C4-2B (cell line): ENCODE measurements around the gene RETREG2.

ENCODE experiments used
- ZFX ChIP-seq: fragments of 450-650 bp; IDR thresholded peaks from 2 replicates; pipeline ENCODE4 v1.6.1; 2017
- TF ChIP-seq, protein P1 (sequence below): fragments of 450-650 bp; conservative IDR thresholded peaks from 2 replicates; pipeline ENCODE4 v1.5.1; 2017; ENCODE audit warnings: mild to moderate bottlenecking

- TF ChIP-seq, protein P1, sequence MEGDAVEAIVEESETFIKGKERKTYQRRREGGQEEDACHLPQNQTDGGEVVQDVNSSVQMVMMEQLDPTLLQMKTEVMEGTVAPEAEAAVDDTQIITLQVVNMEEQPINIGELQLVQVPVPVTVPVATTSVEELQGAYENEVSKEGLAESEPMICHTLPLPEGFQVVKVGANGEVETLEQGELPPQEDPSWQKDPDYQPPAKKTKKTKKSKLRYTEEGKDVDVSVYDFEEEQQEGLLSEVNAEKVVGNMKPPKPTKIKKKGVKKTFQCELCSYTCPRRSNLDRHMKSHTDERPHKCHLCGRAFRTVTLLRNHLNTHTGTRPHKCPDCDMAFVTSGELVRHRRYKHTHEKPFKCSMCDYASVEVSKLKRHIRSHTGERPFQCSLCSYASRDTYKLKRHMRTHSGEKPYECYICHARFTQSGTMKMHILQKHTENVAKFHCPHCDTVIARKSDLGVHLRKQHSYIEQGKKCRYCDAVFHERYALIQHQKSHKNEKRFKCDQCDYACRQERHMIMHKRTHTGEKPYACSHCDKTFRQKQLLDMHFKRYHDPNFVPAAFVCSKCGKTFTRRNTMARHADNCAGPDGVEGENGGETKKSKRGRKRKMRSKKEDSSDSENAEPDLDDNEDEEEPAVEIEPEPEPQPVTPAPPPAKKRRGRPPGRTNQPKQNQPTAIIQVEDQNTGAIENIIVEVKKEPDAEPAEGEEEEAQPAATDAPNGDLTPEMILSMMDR = no peak
- TF ChIP-seq ZFX = no peak
Observed at GRCh38 chr2:219158025-219158424, 20.1 kb upstream of the RETREG2 start.
